NCI-H2171 (cell line): Measurements from ENCODE around the gene PCBP3.

Experiments used
- DNase-seq: peaks from one replicate; lab custom pipeline; 2025; lab: John Stamatoyannopoulos, UW

Gene PCBP3

GRCh38 chr21:45930231-45930760 is 286.8 kb downstream of the PCBP3 start:
- DNase-seq, result no peak

GRCh38 chr21:45930792-45931191 is 287.3 kb downstream of the PCBP3 start:
- no peak for DNase-seq

DNA sequence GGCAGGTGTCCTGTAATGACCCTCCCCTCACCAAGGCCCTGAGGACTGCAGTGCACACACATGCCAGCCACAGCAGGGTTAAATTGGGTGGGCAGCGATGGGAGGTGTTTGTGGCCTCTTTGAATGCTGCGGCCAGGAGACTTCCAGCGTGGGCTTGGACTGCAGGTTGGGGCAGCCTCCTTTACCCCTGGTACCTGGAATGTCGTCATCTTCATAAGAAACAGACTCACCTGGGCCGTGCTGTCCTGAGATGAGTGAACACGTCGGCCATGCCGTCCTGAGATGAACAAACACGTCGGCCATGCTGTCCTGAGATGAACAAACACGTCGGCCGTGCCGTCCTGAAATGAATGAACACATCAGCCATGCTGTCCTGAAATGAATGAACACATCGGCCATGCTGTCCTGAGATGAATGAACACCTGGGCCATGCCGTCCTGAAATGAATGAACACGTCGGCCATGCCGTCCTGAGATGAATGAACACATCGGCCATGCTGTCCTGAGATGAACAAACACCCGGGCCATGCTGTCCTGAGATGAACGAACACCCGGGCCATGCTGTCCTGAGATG is 288.0 kb downstream of the PCBP3 start:
- DNase-seq, result no peak

- no peak for DNase-seq
Measured at GRCh38 chr21:45932922-45933502, 289.5 kb downstream of the PCBP3 start.

GRCh38 chr21:45934085-45934484 is 290.6 kb downstream of the PCBP3 start:
- no peak for DNase-seq

DNA sequence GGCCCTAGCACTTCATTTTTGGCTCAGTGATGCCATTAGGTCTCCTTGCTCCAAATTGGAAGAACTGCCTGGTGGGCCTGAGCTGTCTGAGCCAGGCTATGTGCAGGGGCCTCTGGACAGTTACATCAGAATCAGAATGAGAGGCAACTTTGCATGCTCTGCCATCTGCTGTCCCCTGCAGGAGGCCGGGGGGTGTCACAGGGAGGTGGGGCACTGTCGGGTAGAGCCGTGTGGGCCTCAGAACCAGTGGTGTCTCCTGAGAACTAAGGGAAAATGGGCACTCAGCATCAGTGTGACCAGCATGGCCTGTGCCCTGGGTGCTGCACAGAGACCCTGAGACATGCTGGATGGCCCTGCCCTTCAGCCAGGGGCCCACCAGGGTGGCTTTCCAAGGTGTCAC is 291.0 kb downstream of the PCBP3 start:
- DNase-seq, result no peak

DNA sequence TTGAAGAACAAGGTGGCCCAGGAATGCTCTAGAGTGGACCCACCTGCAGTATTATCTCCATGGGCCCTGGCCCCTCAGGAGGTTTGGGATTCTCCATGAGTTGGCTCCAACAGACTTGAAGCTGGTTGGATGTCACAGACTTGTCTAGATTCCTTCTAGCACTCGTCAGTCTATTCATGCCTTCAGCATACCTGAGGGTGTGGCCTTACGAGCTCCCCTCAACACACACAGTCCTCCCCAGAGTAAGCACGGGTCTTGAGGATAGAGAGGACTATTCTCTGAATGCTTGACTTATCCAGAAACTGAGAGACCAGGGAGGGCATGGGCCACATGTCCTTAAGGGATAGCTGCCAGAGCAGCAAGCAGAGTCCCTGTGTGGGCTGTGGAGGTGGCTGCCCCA is 292.1 kb downstream of the PCBP3 start:
- no peak for DNase-seq

- DNase-seq, result peak; percentile 90
Measured at GRCh38 chr21:45937721-45938452, 294.4 kb downstream of the PCBP3 start.

DNA sequence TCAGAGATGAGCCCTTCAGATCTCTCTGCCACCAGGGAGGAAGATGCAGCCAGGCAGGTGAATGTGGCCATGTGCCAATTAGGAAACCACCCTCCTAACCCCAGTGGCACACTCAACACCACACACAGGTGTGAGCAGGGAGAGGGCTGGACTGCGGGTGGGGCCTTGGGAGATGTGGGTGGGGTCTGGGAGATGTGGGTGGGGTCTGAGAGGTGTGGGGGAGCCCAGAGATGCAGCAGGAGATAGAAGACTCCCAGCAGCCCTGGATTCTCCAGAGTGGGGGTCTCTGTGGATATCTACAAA is 294.9 kb downstream of the PCBP3 start:
- DNase-seq, result no peak

DNA sequence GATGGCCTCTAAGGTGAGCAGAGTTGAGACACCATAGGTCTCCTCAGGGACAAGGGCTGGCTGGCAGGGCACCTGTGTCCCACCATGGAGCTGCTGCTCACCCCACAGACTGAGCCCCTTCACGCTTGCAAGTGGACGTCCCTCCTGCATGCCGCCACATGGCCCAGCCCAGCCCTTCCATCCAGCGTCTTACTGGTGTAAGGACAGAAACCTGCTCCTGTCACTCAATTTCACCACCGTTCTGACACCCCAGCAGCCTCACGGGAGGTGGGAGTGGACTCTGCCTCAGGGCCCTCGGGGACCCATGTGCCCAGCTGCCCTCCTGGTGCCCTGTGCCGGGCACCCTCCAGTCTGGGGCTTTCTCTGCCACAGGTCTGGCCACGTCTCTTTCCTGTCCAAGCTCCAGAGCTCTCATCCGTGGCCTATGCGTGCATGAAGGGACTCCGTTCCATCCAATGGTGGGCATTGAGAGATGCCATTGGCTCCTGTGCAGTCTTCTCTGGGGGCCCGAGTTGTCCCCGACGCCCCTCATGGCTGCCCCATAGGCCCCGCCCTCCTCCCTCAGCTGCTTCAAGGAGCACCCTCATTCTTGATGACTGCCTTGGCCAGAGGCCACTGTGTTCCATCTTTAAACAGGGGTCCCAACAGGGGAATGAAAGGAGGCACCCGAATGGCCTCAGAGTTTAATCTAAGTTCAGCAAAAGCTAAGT is 295.4 kb downstream of the PCBP3 start:
- no peak for DNase-seq

DNA sequence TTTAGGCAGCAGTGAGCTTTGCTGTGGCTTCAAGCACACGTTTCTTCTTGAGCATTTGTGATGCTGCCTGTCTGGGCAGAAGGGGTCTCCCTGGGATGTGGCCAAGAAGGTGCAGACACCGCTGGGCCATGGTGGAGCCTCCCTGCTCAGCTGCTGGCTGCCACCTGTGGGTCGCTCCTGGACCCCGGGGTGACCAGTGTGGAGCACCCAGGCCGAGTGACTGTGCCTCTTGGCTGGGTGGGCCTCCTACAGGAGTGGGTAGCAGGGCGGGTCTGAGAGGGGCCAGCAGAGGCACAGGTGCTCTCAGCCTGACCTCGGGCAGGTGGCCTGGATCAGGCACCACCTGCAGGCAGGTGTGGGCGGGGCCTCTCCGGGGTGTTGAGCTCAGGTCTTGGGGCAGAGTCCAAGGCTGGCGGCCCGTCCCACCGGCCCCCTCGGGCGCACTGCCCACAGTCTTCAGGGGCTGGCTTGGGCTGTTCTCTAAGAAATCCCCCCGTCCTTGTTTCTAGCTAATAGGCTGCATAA is 296.1 kb downstream of the PCBP3 start:
- DNase-seq, result no peak

DNA sequence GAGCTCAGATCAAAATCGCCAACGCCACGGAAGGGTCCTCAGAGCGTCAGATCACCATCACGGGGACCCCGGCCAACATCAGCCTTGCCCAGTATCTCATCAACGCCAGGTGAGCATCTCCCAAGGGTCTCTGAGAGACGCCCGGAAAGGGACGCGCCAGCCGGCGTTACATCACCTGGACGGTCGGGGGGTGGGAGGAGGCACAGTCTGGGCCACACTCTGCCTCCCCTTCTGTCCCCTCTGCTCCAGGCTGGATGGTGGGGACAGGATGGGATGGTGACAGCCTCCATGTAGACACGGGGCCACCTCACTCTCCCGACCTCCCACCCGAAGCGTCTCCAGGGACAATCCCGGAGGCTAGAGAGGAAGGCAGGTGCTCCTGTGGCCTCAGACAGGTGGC is 296.6 kb downstream of the PCBP3 start:
- no peak for DNase-seq

DNA sequence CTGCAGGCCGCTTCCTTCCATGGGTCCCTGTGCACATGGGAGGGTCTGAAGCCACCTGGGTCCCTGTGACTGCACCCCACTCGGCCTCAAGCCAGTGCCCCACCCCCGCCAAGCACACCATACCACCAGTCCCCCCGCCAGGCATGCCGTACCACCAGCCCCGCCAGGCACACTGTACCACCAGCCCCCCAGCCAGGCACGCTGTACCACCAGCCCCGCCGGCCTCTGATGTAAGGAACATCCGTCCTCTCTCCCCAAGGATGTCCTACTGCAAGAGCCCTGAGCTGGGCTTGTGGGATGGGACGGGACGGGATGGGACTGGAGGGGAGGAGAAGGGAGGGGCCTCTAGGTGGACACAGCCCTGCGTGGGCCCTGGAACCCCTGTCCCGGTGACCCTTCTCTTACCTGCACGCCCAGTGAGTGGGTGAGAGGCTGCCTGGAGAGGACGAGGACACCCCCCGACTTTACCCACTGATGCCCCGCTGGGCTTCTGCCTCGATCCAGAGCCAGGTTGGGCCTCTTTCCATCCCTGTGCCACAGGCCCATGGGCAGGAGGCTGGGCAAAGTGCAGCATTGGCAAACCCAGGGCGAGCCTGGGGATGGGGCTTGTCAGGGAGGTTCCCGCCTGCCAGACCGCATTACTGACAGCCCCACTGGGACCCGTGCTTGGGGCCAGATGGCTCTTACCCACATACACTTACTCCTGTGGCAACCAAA is 297.3 kb downstream of the PCBP3 start:
- peak; percentile 54 for DNase-seq

GRCh38 chr21:45941338-45941710 is 297.8 kb downstream of the PCBP3 start:
- no peak for DNase-seq

GRCh38 chr21:45941717-45942546 is 298.4 kb downstream of the PCBP3 start:
- DNase-seq, result no peak

GRCh38 chr21:45942755-45943629 is 299.5 kb downstream of the PCBP3 start:
- no peak for DNase-seq

DNA sequence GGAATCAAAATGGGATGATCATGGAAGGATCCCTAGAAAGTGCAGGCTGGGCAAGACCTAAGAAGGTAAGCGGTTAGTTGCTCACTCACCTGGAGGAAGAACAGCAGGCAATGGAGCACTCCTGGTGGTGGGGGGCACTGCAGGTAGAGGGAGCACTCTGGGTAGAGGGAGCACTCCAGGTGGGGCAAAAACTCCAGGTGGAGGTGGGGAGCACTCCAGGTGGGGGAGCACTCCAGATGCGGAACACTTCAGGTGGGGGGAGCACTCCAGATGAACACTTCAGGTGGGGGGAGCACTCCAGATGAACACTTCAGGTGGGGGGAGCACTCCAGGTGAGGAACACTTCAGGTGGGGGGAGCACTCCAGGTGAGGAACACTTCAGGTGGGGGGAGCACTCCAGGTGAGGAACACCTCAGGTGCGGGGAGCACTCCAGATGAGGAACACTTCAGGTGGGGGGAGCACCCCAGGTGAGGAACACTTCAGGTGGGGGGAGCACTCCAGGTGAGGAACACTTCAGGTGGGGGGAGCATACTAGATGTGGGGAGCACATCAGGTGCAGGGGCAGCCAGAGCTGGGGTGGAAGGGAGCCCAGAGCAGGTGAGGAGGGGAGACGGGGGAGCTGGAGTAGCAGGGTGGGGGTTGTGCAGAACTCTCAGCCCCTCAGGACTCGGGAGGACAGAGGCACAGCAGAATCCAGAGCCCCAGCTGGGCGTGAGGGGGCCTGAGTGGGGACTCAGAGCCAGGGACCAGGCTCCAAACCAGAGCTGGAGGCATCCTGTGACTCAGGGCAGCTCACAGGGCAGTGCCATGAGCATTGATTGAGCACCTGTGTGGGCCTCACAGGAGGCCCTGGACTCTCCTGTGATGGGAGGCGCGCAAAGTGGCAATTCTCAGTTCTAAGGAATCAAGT is 300.4 kb downstream of the PCBP3 start:
- DNase-seq, result no peak

DNA sequence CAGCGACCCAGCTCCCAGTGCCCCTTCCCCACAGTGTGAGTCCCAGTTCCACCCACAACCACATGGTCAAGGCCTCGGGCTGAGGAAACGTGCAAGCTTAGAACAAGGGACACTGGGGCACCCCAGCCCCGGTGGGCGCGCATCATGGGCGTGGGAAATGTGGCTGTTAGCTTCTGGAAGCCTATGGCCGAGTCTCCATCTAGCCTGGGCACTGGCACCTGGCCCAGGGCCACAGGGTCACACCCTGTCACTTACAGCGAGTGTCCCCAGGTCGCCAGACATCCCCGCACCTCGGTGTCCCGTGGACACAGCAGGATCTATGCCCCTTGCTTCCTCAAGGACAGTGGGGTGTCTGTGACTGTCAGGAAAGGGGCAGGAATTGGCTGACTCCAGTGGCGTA is 301.1 kb downstream of the PCBP3 start:
- DNase-seq, result no peak
